IMR-90 (cell line): ENCODE measurements around the gene HK3. TPM values are rescaled to one million over a fixed set of nuclear protein-coding genes. Genes with fewer than 3 reads are reported as not detected.

Experiments used
- ATAC-seq: fragments of 200-7000 bp; cut with Tn5 transposase; 2 replicates; pipeline ENCODE4 v1.9.1; 2020; ENCODE audit warnings: low read depth, mild to moderate bottlenecking, moderate library complexity
- BruUV-seq: library from RNA; stranded (reverse); fragments of 400-500 nt; replicated peaks from 2 replicates; lab custom pipeline; 2021; lab: Mats Ljungman, UMichigan
- CTCF ChIA-PET: fragments of 300-600 bp; formaldehyde crosslinking; extraction: SDS; loops from one replicate; lab custom pipeline; 2021; ENCODE audit warnings: antibody characterized with exemption; lab: Yijun Ruan, JAX
- POLR2A ChIA-PET: fragments of 300-600 bp; sonication (Branson Sonifier 250); formaldehyde crosslinking; loops from one replicate; lab custom pipeline; 2022; ENCODE audit warnings: antibody characterized with exemption; ENCODE audit not compliant: unreplicated experiment; lab: Charles Lee
- DNase-seq: peaks from one replicate; pipeline ENCODE4 v3.0.0; 2013
- H2AFZ ChIP-seq: replicated peaks from 2 replicates; pipeline ENCODE3; 2013; ENCODE audit warnings: low read length, mild to moderate bottlenecking; ENCODE audit not compliant: poor library complexity
- H2AK5ac ChIP-seq: 2 replicates; pipeline ENCODE4 v1.6.1; 2013; ENCODE audit warnings: low read depth, low read length, inconsistent platforms
- H2AK9ac ChIP-seq: replicated peaks from 2 replicates; pipeline ENCODE3; 2013; ENCODE audit warnings: mild to moderate bottlenecking, low read depth, low read length, moderate library complexity; ENCODE audit not compliant: poor library complexity
- H2BK120ac ChIP-seq: 2 replicates; pipeline ENCODE4 v1.6.1; 2013; ENCODE audit warnings: low read depth, low read length, inconsistent platforms
- H2BK15ac ChIP-seq: 3 replicates; pipeline ENCODE4 v1.6.1; 2013; ENCODE audit warnings: low read depth, low read length, inconsistent platforms
- H2BK20ac ChIP-seq: 2 replicates; pipeline ENCODE4 v1.6.1; 2013; ENCODE audit warnings: low read depth, mild to moderate bottlenecking, inconsistent platforms, low read length, moderate library complexity
- H2BK5ac ChIP-seq: 2 replicates; pipeline ENCODE4 v1.6.1; 2013; ENCODE audit warnings: mild to moderate bottlenecking, low read depth, low read length, inconsistent platforms; ENCODE audit not compliant: poor library complexity, severe bottlenecking
- H3K14ac ChIP-seq: replicated peaks from 2 replicates; pipeline ENCODE4 v1.6.1; 2013; ENCODE audit warnings: low read depth, low read length, inconsistent platforms
- H3K18ac ChIP-seq: 2 replicates; pipeline ENCODE4 v1.6.1; 2013; ENCODE audit warnings: low read depth, low read length, control low read depth
- H3K23ac ChIP-seq: 2 replicates; pipeline ENCODE4 v1.6.1; 2013; ENCODE audit warnings: low read depth, low read length, inconsistent platforms
- H3K27ac ChIP-seq: 2 replicates; pipeline ENCODE4 v1.5.1; 2013; ENCODE audit warnings: mild to moderate bottlenecking, control low read depth, low read length; ENCODE audit not compliant: insufficient read depth
- H3K27me3 ChIP-seq: 2 replicates; pipeline ENCODE4 v1.6.1; 2013; ENCODE audit warnings: low read length; ENCODE audit not compliant: control insufficient read depth, insufficient read depth
- H3K36me3 ChIP-seq: 2 replicates; pipeline ENCODE4 v1.6.1; 2013; ENCODE audit warnings: low read length, mixed read lengths; ENCODE audit not compliant: control insufficient read depth, insufficient read depth
- H3K4ac ChIP-seq: 2 replicates; pipeline ENCODE4 v1.6.1; 2013; ENCODE audit warnings: low read depth, low read length, inconsistent platforms
- H3K4me1 ChIP-seq: 2 replicates; pipeline ENCODE4 v1.6.1; 2013; ENCODE audit warnings: low read length, mixed read lengths; ENCODE audit not compliant: control insufficient read depth, insufficient read depth
- H3K4me2 ChIP-seq: 2 replicates; pipeline ENCODE4 v1.6.1; 2013; ENCODE audit warnings: low read depth, mild to moderate bottlenecking, control low read depth, low read length, moderate library complexity
- H3K4me3 ChIP-seq: 2 replicates; pipeline ENCODE4 v1.5.1; 2013; ENCODE audit warnings: low read depth, mild to moderate bottlenecking, control low read depth, low read length, moderate library complexity; ENCODE audit not compliant: insufficient read depth
- H3K56ac ChIP-seq: 2 replicates; pipeline ENCODE4 v1.6.1; 2013; ENCODE audit warnings: low read length, inconsistent platforms; ENCODE audit not compliant: insufficient read depth; ENCODE audit errors: extremely low read depth
- H3K79me1 ChIP-seq, 2 experiments: 2 replicates each; pipeline ENCODE4 v1.6.1; 2013; ENCODE audit warnings: low read length in 2 of 2, inconsistent platforms in 1 of 2, low read depth in 1 of 2
- H3K9ac ChIP-seq: 2 replicates; pipeline ENCODE4 v1.6.1; 2013; ENCODE audit warnings: low read depth, low read length, control low read depth
- H3K9me1 ChIP-seq: 2 replicates; pipeline ENCODE4 v1.6.1; 2013; ENCODE audit warnings: low read length, inconsistent platforms; ENCODE audit not compliant: insufficient read depth
- H3K9me3 ChIP-seq: 2 replicates; pipeline ENCODE4 v1.6.1; 2013; ENCODE audit warnings: low read length; ENCODE audit not compliant: control insufficient read depth, insufficient read depth
- H4K20me1 ChIP-seq: 2 replicates; pipeline ENCODE4 v1.6.1; 2013; ENCODE audit warnings: low read length, inconsistent platforms; ENCODE audit not compliant: insufficient read depth
- H4K5ac ChIP-seq: 2 replicates; pipeline ENCODE4 v1.6.1; 2013; ENCODE audit warnings: mild to moderate bottlenecking, low read depth, low read length, control low read depth
- H4K8ac ChIP-seq, 2 experiments: 2 replicates each; pipeline ENCODE4 v1.6.1; 2013; ENCODE audit warnings: low read depth in 2 of 2, low read length in 2 of 2, control low read depth in 1 of 2, inconsistent platforms in 1 of 2
- H4K91ac ChIP-seq: 2 replicates; pipeline ENCODE4 v1.6.1; 2013; ENCODE audit warnings: low read depth, low read length, inconsistent platforms; ENCODE audit not compliant: insufficient read depth
- BHLHE40 ChIP-seq: fragments of 150-350 bp; IDR thresholded peaks from 2 replicates; pipeline ENCODE4 v1.6.1; 2016; ENCODE audit warnings: mild to moderate bottlenecking, low read depth, low read length
- CHD1 ChIP-seq: IDR thresholded peaks from 2 replicates; pipeline ENCODE4 v1.6.1; 2012; ENCODE audit warnings: low read depth, low read length, improper control_type of control experiment
- ELK1 ChIP-seq: fragments of 150-350 bp; IDR thresholded peaks from 2 replicates; pipeline ENCODE4 v1.6.1; 2016; ENCODE audit warnings: low read depth, mild to moderate bottlenecking, low read length, moderate library complexity, borderline replicate concordance
- MAFK ChIP-seq: IDR thresholded peaks from 2 replicates; pipeline ENCODE4 v1.6.1; 2012; ENCODE audit warnings: low read depth, low read length, improper control_type of control experiment
- MAZ ChIP-seq: IDR thresholded peaks from 2 replicates; pipeline ENCODE4 v1.6.1; 2012; ENCODE audit warnings: low read depth, mild to moderate bottlenecking, low read length, improper control_type of control experiment, moderate library complexity, borderline replicate concordance
- MXI1 ChIP-seq: IDR thresholded peaks from 2 replicates; pipeline ENCODE4 v1.6.1; 2012; ENCODE audit warnings: low read depth, mild to moderate bottlenecking, low read length, moderate library complexity, borderline replicate concordance
- NFE2L2 ChIP-seq: fragments of 150-350 bp; IDR thresholded peaks from 2 replicates; pipeline ENCODE4 v1.6.1; 2016; ENCODE audit warnings: low read depth, mild to moderate bottlenecking, low read length
- POLR2A ChIP-seq: IDR thresholded peaks from 2 replicates; pipeline ENCODE4 v1.6.1; 2012; ENCODE audit warnings: mild to moderate bottlenecking, low read depth, low read length
- RCOR1 ChIP-seq: IDR thresholded peaks from 2 replicates; pipeline ENCODE4 v1.6.1; 2012; ENCODE audit warnings: mild to moderate bottlenecking, low read length, improper control_type of control experiment; ENCODE audit not compliant: insufficient replicate concordance
- RFX5 ChIP-seq: IDR thresholded peaks from 2 replicates; pipeline ENCODE4 v1.8.0; 2012; ENCODE audit warnings: low read depth, mild to moderate bottlenecking, low read length, moderate library complexity
- SMC3 ChIP-seq: fragments of 150-350 bp; IDR thresholded peaks from 2 replicates; pipeline ENCODE4 v1.6.1; 2016; ENCODE audit warnings: low read depth, mild to moderate bottlenecking, antibody characterized with exemption, low read length, moderate library complexity
- USF2 ChIP-seq: fragments of 150-350 bp; IDR thresholded peaks from 2 replicates; pipeline ENCODE4 v1.6.1; 2017; ENCODE audit warnings: mild to moderate bottlenecking, antibody characterized with exemption, low read length, low read depth
- WGBS, 2 experiments: methylation state at CpG; one replicate each; pipeline versions ENCODE4 v1.1.5 to v1.1.7; 2013; ENCODE audit warnings: missing lambda C conversion rate in 2 of 2; ENCODE audit not compliant: insufficient read length in 1 of 2; ENCODE audit errors: extremely low coverage in 2 of 2; 5-methylcytosine and 5-hydroxymethylcytosine counted together
- dilution Hi-C: fragments of 300-500 bp; cut with HindIII; formaldehyde crosslinking; loops from one replicate; pipeline ENCODE4 v1.14.3; 2018; ENCODE audit warnings: low sequenced_read_pairs; ENCODE audit not compliant: unreplicated experiment
- in situ Hi-C: fragments of 300-500 bp; cut with MboI; formaldehyde crosslinking; loops from 3 replicates; pipeline ENCODE4 v1.14.3; 2019; ENCODE audit warnings: low sequenced_read_pairs, inconsistent platforms, mixed read lengths
- intact Hi-C: fragments of 100-400 bp; cut with micrococcal nuclease; formaldehyde crosslinking; loops from 2 replicates; pipeline ENCODE4 v1.10.0; 2022
- polyA plus RNA-seq, 3 experiments: library from polyadenylated mRNA; depleted of rRNA; stranded (reverse); fragments of >200 nt; gene quantifications; 2 replicates each; pipeline ENCODE4 v1.2.3, GENCODE V29; 2012; ENCODE audit warnings: low replicate concordance in 1 of 3
- total RNA-seq: library from RNA; depleted of rRNA; stranded (reverse); fragments of >200 nt; gene quantifications from 2 replicates; pipeline ENCODE4 v1.2.3, GENCODE V29; 2012
- TF ChIP-seq, protein P1 (sequence below): conservative IDR thresholded peaks from 2 replicates; pipeline ENCODE4 v1.5.1; 2012; ENCODE audit warnings: mild to moderate bottlenecking, low read depth, low read length, improper control_type of control experiment

The HK3 gene
- total and polyA plus RNA-seq, 2 of the 4 experiments (the other 2 are of a cell fraction): not detected

DNA sequence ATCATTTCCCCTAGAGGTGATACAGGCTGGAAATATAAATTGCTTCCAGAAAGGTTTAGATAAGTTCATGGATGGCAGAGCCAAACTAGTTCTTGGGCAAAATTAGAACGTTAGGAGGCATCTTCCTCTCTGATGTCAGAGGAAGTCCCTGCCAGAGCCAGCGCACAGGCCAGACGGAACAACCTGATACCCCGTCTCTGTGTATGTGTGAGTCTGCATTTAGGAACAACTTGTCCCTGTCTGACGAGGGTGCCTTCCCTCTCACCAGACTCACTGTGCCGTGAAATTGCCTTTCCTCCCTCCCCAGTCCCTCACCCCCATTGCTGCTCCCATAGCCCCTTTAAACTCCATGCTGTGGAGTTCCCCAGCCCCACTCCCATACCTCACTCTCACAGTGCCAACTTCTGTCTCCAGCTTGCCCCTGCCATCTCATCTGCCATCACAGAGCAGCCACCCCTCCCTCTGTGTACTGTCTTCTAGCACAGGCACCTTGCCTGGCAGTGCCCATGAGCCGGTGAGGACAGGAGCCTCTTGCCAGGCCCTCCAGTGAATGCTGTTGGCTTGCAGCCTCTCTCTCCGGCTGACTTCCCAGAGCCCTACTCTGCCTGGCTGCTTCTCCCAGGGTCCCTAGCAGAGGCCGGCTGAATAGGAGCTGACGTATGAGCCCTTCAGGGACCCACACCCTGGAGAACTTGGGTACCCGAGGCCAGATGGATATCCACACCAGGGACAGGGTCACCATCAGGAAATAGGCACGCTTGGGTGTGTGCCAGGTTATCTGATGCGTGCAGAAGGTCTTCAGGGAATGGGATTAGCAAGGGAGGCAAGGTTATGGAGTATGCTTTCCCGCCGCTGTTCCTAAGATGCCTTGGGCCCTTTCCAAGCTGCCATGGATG lies 62.1 kb downstream of the HK3 start:
- Histone ChIP-seq H2BK120ac (no peak overlapping the region), H3K4ac (no peak overlapping the region), H3K27me3 (peaks cover 13% of the 10 kb centered on the region; the same call in 1 of the 2 replicates), H4K8ac (no peak overlapping the region), H4K20me1 (0 out of 2 replicates have a peak, but pooled peaks cover 8% of the 10 kb centered on the region), H3K36me3 (no peaks in the 10 kb centered on the region), H4K91ac (no peak overlapping the region), H2BK5ac (no peak overlapping the region), H3K56ac (no peak overlapping the region), H3K23ac (no peak overlapping the region), H3K9me3 (no peaks in the 10 kb centered on the region), H2AFZ (no peak overlapping the region), H3K79me1 (no peaks in the 10 kb centered on the region), H2BK15ac (no peak overlapping the region), H2AK9ac (no peak overlapping the region), H2AK5ac (no peak overlapping the region), H2BK20ac (no peak overlapping the region), H3K9me1 (no peaks in the 10 kb centered on the region), H4K5ac (no peak overlapping the region), H3K9ac (no peak overlapping the region), H3K4me3 (no peak overlapping the region), H3K4me2 (no peak overlapping the region), H3K4me1 (no peaks in the 10 kb centered on the region), H3K18ac (no peak overlapping the region), H3K27ac (no peak overlapping the region), H3K14ac (no peak overlapping the region)
- intact Hi-C loops (no loop called here), dilution Hi-C loops (no loop called here), in situ Hi-C loops (no loop called here)
- WGBS, 2 experiments: 90% methylated on average over 2 of the region's 15 CpGs; no CpG with 5 or more reads in 1 of the 2 experiments
- ChIA-PET CTCF (no interaction called here), POLR2A (no interaction called here)
- no peak for DNase-seq
- ATAC-seq: no peak
- BruUV-seq: no TSS peak
- TF ChIP-seq BHLHE40 (no peak), CHD1 (no peak), MAZ (no peak), USF2 (no peak), NFE2L2 (no peak), RCOR1 (no peak), MXI1 (no peak), POLR2A (no peak), ELK1 (no peak), SMC3 (no peak), MAFK (no peak), RFX5 (no peak)
- TF ChIP-seq, protein P1, sequence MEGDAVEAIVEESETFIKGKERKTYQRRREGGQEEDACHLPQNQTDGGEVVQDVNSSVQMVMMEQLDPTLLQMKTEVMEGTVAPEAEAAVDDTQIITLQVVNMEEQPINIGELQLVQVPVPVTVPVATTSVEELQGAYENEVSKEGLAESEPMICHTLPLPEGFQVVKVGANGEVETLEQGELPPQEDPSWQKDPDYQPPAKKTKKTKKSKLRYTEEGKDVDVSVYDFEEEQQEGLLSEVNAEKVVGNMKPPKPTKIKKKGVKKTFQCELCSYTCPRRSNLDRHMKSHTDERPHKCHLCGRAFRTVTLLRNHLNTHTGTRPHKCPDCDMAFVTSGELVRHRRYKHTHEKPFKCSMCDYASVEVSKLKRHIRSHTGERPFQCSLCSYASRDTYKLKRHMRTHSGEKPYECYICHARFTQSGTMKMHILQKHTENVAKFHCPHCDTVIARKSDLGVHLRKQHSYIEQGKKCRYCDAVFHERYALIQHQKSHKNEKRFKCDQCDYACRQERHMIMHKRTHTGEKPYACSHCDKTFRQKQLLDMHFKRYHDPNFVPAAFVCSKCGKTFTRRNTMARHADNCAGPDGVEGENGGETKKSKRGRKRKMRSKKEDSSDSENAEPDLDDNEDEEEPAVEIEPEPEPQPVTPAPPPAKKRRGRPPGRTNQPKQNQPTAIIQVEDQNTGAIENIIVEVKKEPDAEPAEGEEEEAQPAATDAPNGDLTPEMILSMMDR: no peak
